GM21825 (cell line): ENCODE data around the gene FUT7.

Experiments
- ATAC-seq: cut with Tn5 transposase; IDR thresholded peaks from one replicate; pipeline ENCODE4 v1.9.1; 2021; ENCODE audit warnings: mild to moderate bottlenecking, moderate library complexity; ENCODE audit not compliant: unreplicated experiment

Gene FUT7, protein sequence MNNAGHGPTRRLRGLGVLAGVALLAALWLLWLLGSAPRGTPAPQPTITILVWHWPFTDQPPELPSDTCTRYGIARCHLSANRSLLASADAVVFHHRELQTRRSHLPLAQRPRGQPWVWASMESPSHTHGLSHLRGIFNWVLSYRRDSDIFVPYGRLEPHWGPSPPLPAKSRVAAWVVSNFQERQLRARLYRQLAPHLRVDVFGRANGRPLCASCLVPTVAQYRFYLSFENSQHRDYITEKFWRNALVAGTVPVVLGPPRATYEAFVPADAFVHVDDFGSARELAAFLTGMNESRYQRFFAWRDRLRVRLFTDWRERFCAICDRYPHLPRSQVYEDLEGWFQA

DNA sequence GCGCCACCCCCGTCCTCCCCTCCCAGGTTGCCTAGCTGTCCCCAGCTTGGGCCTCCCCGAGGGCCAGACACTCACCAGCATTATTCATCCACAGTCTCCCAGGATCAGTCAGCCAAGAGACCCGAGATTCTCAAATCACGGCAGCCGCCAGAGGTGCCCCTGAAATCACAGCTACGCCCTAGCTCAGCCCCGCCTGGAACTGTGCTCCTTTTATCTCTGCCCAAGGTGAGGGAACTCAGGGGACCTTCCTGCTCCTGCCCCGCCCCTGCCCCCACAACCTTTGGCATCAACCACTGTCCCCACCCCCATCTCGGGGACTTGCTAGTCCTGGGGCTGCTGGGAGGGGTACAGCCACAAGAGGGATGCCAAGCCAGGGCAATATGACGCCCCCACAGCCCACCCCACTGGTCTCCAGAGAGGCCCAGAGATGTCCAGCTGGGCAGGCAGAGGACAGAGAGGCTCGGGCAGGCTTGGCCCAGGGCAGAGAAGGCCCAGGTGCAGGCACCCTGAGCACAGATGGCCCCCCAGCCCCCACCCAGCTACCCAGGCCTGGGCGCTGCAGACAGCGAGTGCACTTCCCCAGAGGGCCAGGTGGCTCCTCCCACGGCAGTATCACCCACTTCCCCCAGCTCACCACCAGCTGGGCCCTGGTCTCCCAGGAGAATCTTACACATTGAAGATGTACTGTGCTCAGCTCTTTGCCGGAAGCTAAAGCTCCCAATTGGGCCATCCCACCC lies at the start of gene FUT7:
Gene FUT7, minus strand, starts transcription at position 185 of the 737 bp plus-strand sequence. Its CDS starts 97 bp downstream, at position 88.
- ATAC-seq = no peak

DNA sequence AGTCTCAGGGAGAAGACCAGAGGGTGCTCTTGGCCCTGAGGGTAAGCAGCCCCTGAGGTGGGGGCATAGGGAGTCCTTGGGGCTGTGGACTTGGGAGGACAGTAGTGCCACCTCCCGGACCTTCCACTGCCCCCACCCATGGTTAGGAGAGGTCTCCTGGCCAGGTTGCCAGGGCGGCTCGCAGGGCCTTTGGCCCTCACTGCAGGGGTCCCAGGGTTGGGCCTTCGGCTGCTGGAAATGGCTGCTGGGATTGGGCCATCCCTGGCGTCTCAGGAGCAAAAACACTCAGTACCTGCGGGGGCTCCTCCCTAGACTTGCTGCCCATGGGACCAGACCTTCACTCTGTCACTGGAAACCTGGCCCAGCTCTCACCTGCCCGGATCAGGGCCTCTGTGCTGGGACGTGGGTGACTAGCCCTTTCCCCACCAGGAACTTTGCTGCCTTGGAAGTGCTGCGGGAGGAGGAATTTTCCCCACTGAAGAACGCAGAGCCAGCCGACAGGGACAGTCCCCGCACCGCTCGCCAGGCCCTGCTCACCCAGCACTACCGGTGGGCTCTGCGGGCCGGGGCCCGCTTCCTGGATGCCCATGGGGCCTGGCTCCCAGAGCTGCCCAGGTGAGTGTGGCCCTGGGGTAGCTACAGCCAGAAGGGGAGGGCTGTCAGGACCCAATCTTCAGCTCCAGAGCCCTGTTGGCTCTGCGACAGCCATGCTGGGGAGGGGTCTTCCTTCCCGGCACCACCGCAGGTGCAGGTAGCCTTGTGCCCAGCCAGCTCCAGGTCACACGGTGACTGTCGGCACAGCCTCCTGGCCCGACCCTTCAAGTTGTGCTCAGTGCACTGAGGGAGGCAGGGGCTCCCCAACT lies 48.6 kb upstream of the FUT7 start:
- no peak for ATAC-seq

DNA sequence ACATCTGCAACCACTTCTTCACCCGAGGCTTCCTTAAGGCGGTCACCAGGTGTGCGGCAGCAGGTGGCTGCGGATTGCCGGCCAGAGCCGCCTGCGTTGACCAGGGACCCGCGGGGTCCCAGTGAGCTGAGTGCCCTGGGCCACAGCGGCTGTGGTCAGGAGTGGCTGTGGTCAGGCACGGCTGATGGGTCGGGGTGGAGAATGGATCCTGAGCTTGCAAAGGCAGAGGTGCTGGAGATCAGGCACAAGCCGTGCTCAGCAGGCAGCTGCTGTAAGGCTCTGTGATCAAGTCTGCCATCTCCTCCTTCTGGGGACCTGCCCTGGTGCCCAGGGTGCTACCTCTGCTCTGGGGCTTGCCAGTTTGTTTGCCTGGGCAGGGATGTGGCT lies 47.5 kb upstream of the FUT7 start:
- ATAC-seq = no peak

DNA sequence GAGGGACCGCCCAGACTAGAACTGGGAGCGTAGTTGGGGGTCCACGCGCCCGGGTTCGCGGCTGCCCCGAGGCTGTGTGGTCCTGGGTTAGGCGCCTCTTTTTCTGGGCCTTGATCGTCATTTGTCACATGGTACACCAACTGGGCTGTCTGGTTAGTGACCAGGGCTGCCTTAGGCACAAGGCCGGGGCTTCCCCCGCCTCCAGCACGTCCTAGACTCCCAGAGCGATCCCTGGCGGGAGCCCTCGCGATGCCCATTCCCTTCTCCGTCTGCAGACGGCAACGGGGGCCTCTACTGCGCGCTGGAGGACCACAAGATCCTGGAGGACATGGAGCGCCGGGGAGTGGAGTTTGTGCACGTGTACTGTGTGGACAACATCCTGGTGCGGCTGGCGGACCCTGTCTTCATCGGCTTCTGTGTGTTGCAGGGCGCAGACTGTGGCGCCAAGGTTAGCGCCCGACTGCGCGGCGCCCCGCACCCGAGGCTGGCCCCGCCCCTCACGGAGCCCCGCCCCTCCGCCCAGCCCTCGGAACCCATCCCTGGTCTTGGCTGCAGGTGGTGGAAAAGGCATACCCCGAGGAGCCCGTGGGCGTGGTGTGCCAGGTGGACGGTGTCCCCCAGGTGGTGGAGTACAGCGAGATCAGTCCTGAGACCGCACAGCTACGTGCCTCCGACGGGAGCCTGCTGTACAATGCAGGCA lies 47.0 kb upstream of the FUT7 start:
- ATAC-seq = no peak

DNA sequence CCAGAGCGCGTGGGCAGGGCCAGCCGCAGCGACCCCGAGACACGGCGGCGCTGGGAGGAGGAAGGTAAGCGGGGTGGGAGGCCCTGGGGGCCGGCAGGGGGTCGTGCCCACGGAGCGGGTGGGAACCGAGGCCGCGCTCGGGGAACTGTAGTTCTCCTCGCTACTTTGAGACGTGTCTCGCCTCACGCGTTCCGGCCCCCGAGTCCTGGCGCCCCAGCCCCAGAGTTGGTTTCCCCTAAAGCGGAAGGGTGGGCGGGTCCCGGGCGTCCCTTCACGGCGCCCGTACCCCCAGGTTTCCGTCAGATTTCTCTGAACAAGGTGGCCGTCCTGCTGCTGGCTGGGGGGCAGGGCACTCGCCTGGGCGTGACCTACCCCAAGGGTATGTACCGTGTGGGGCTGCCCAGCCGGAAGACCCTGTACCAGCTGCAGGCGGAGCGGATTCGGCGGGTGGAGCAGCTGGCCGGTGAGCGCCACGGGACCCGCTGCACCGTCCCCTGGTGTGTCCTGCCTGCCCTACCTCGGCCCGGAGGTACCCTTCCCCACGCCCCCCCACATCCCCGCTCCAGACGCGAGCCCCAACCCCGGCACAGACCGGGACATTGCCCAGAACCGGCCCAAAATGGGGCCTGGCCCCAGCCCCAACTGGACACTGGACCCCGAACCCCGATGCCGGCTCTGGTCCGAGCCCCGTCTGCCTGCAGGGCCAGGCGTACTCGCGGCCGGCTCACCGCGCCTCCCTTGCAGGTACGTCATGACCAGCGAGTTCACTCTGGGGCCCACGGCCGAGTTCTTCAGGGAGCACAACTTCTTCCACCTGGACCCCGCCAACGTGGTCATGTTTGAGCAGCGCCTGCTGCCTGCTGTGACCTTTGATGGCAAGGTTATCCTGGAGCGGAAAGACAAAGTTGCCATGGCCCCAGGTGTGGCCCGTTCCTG lies 46.1 kb upstream of the FUT7 start:
- ATAC-seq = no peak

DNA sequence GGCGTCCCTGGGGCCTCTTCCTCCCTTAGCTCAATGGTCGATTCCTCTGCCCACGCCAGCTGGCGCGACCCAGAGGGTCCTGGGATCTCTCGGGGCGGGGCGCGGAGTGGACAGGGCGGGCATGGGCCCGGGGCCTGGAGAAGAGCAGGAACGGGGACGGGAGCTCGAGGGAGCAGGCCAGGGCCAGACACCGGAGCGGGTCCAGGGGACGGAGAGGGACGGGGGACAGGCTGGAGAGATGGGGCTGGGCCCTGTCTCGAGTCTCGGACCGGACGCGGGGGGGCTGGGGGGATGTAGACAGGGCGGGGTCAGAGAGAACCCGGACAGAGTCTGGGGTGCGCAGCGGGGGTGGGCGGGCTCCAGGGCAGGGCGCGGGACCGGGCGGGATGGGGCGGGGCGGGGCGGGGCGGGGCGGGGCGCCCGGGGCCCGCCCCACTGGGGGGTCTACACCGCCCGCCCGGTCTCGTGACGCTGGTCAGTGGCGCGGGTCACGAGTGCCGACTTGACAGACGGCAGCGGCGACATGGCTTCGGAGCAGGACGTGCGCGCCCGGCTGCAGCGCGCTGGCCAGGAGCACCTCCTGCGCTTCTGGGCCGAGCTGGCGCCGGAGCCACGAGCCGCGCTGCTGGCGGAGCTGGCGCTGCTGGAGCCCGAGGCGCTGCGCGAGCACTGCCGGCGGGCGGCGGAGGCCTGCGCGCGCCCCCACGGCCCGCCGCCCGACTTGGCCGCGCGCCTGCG lies 45.3 kb upstream of the FUT7 start, which contains the start of gene UAP1L1:
Gene UAP1L1, plus strand, starts transcription at position 508 of the 738 bp plus-strand sequence. Its CDS starts 16 bp downstream, at position 524.
- no peak for ATAC-seq

DNA sequence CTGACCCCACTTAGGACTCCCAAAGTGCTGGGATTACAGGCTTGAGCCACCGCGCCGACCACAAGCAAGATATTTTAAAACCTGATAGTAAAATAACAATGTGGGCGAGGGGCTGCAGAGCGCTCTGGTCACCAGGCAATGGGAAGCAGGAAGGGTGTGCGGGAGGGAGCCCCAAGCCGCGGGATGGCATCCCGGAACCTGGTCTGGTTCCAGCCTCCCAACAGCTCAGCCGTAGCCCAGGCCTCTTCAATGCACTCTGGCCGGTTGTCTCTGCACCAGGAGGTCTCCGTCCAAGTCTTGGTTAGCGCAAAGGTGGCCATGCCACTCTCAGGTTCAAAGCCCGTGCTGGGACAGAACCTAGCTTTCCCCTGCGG lies 44.7 kb upstream of the FUT7 start:
- ATAC-seq = no peak

DNA sequence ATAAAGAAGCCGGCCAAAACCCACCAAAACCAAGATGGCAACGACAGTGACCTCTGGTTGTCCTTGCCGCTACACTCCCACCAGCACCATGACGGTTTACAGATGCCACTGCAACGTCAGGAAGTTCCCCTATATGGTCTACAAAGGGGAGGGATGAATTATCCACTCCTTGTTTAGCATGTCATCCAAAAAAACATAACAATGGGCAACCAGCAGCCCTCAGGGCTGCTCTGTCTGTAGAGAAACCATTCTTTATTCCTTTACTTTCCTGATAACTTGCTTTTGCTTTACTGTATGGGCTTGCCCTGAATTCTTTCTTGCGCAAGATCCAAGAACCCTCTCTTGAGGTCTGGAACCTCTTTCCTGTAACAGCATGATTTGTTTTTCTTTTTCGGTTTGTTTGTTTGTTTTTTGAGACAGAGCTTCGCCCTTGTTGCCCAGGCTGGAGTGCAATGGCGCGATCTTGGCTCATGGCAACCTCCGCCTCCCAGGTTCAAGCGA lies 43.4 kb upstream of the FUT7 start:
- no peak for ATAC-seq

DNA sequence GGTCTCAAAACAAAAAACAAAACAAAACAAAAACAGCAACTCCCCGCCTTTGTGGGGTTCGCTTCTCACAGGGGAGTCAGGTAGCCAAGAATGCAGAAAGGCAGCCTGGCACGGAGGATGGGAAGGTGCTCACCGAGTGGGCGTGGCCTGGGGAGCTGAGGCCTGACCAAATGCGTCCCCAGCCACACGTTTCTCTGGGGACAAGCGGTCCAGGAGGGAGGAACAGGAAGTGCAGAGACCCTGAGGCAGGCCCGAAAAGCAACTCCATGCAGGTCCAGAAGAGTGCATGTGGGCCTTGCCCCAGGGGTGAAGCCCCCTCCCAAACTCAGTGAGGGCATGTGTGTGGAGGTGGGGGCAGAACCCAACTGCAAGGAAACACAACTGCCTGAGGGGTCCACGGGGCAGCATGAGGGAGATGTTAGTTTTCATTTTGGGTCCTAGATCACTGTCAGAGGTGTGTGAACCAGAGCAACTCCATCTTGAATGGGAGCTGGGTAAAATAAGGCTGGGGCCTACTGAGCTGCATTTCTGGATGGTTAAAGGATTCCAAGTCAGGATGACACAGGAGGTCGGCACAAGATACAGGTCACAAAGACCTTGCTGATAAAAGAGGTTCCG lies 42.9 kb upstream of the FUT7 start:
- no peak for ATAC-seq

DNA sequence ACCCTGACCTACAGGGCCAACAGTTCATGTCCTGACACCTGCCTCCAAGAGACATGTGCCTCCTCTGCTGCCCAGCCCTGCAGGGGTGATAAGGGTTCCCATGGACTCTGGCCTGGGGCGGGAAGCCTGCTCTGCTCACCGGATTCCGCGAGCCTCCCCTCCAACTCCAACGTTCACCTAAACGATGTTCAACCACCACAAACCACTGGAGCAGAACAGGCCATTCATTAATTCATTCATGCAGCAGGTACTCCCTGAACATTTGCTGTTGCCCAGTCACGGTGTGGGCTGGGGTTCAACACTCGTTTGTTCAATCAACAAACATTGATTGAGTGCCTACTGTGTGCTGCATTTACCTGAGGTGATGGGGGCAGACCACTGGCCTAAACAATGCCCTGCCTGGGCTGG lies 42.1 kb upstream of the FUT7 start:
- ATAC-seq = no peak

DNA sequence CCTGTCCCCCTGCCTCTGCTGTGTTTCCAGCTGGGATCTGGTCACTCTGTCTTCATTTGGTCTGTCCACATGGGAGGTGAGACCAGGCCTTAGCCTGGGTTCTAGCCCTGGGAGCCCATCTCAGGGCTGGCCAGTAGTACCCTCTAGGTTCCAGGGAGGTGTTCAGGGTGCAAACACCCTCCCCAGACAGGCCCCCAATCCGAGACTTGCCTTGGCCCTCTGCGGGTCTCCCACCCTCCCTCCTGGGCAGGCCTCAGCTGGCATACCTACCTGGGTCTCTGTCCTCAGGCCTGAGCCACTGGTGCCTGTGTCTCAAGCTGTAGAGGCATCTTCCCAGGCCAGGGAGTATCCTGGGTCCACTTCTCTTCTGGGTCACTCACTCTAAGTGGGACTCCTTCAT lies 39.4 kb upstream of the FUT7 start:
- no peak for ATAC-seq

DNA sequence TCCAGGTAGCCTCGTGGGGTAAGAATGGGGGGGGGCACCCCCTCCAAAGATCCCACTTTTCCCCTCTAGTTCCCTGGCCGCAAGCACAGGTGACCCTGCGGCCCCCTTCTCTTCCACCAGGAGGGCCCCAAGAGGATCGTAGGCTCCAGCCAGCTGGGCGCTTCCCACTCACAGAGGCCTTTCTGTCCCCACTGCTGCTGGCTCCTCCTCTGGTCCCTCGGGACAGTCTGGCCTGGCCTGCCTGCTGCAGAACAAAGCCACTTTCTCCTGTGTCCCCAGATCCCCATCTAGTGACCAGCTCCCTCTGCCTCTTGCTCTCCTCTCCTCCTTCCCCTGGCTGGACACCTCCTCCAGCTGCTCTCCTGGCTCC lies 39.0 kb upstream of the FUT7 start:
- ATAC-seq = peak; percentile 3

DNA sequence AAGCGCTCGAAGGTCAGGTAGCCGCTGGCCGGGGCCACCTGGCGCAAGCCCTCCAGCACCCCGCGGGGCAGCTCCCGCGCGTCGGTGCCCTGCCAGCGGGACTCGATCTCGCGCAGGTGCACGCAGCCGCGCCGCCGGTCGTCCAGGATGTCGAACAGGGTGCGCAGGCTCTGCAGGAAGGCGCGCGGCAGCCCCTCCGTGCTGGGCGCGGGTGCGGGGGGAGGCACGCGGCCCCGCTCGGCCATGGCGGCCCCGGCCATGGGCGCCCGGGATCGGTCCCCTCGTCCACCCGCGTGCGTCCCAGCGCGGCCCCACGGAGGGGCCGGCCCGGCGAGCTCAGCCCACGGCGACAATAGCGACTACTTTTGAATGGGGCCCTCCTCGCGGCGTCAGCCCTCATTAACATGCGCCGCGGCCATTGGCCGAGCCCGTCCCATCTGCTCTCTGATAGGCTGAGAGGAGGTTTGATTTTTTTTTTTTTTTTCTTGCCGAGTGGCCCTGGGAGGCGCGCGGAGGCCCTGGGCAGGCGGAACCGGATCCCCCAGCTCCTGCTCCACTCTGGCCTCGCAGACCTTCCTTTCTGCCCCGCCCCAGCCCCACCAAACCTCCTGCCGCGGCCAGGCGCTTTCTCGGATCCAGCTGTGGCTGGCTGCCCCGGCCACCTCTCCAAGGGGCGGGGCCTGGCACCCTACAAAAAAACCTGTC lies 38.5 kb upstream of the FUT7 start, which contains the start of gene SAPCD2:
Gene SAPCD2, minus strand, starts transcription at position 357 of the 705 bp plus-strand sequence. Its CDS starts 97 bp downstream, at position 260.
- peak; percentile 56 for ATAC-seq

DNA sequence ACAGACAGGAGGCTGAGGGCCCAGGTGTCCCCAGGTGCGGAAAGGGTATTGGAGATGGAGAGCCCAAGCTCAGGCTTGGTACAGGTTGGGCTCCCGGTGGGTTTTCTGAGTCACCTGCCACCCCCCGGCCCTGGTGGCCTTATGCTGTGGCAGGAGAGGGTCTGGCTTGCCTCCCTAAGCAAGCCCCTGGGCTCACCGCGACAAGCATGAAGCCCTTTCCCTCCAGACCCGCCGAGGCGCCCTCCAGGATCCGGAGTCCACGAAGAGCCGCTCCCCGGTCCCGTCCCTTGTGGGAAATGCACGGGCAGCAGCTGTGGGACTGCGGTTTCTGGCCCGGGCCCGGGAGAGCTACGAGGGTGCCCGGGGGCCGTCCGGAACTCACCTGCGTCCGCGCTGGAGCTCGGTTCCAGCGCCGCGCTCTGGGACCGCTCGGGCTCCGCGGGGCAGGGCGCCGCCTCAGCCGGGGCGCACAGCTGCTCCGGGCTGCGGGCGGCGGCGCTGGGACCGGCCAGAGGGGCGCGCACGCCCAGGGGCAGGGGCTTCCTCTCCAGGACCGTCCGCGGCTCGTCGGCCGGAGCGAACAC lies 37.7 kb upstream of the FUT7 start:
- peak; percentile 8 for ATAC-seq

DNA sequence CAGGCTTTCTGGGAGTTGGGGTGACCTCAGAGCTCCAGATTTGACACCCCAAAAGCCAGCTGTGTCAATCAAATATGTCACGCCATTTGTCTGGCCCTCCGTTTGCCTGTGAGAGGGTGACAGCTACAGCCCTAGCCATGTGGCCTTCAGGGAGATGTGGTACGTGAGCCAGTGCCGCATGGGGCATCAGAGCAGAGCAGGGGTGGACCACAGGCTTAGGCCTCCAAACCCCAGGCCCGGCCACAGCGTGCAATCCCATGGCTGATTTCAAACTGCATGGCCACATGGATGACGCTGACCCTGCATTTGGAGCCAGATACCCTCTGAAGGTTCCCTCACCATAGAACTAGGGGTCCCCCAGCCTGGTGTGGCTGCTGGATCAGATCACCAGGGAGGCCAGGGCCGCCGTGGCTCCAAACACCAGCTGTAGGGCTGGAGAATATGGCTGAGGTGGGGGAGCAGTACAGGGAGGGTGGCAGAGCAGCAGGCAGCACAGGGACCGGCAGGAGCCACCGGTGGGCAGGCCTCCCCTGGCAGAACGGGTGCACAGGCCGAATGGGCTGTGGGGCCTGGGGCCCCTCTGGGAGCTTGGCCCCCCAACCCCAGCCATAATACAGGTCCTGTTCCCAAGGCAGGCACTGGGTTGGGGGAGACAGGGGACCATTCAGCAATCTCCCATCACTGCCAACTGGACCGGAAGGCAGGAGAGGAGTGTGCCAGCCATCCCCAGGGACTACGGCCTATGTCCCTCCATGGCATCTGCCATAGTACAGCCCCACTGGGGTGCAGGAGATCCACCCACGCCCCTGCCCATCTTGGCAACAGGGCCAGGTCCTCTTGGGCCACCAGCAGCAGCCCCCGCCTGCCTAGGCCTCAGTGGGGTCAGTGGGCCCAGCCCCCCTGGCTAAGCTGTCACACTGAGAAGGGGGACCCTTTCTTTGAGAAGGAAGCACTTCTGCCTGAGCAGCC lies 36.9 kb upstream of the FUT7 start:
- ATAC-seq = no peak

DNA sequence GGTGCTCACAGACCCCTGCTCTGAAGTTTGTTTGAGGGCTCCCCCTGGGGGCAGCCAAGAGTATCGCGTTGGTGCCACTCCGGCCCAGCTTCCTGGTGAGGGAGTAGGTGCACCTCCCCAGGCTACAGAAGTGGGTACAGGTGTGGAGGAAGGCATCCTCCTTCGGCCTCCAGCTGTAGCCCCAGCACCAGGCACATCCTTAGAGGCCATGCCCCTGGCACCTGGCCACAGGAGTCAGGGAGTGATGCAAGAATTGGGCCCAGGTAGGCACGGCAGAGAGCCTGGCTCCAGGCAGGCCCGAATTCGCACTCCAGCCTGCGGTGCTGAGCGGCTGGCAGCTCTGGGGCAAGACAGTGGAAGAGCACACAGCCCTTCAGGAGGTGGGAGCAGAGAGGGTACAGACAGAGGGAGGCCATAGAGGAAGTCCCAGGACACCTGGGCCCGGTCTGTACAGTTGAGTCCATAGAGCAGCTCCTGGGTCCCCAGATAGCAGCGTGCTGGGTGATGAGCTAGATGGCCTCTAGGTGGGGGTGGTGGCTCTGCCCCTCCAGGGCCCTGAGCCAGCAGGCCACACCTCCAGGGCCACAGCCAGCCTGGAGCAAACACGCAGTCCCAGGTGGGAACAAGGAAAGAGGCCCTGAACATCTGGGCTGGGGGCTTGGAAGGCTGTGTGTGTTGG lies 36.1 kb upstream of the FUT7 start:
- ATAC-seq = peak; percentile 30
